H1 (cell line): ENCODE measurements around the gene RAMP3. TPM values are rescaled to one million over a fixed set of nuclear protein-coding genes. Genes with fewer than 3 reads are reported as not detected.

Source experiments
- CREB1 ChIP-seq: IDR thresholded peaks from 2 replicates; pipeline ENCODE4 v1.6.1; 2012; ENCODE audit warnings: inconsistent platforms
- JUND ChIP-seq: IDR thresholded peaks from 2 replicates; pipeline ENCODE4 v1.6.1; 2011; ENCODE audit warnings: mild to moderate bottlenecking, improper control_type of control experiment, low read length
- NANOG ChIP-seq: IDR thresholded peaks from 2 replicates; pipeline ENCODE4 v1.6.1; 2011; ENCODE audit warnings: low read length, low read depth, mild to moderate bottlenecking, inconsistent platforms; ENCODE audit not compliant: insufficient read depth, poor library complexity, severe bottlenecking
- USF2 ChIP-seq: IDR thresholded peaks from 2 replicates; pipeline ENCODE4 v1.6.1; 2011; ENCODE audit warnings: low read length, improper control_type of control experiment
- polyA plus RNA-seq, 7 experiments: library from polyadenylated mRNA; depleted of rRNA in 3 of 7; stranded (reverse) in 5 of 7; unstranded in 2 of 7; fragments of >200 nt in 5 of 7; fragments of 200-250 nt in 2 of 7; gene quantifications; 1 replicate in 5 of 7; 2 replicates in 1 of 7; 4 replicates in 1 of 7; pipeline versions ENCODE4 v1.2.1 to v1.2.3, GENCODE V29; 2011 to 2013; ENCODE audit warnings: missing spikeins in 2 of 7, mixed read lengths in 2 of 7
- total RNA-seq: library from RNA; stranded (reverse); fragmentation: NEBNext Ultra II Directional; extraction: Animal tissue kit (Norgen Biotek cat#: 25700); gene quantifications from 2 replicates; pipeline ENCODE4 v1.2.1, GENCODE V29; 2021

Gene RAMP3
- total and polyA plus RNA-seq, 2 of the 8 experiments (the other 6 are each of a cell fraction or from before 2014, with no cell fraction given) = 0.88 to 0.98 TPM

- TF ChIP-seq USF2 = no peak
- no peak for TF ChIP-seq NANOG
- no peak for TF ChIP-seq JUND
- no peak for TF ChIP-seq CREB1
- TF ChIP-seq, all 59 proteins: peak for 0
These were observed 45.9 kb downstream of the RAMP3 start (continued) for GRCh38 chr7:45203459-45203858.
